ENCODE data around the gene TEX36. TPM values are rescaled to one million over a fixed set of nuclear protein-coding genes. Genes with fewer than 3 reads are reported as not detected.
A peak's percentile ranks its signal among the peaks of the same experiment; 100 is the strongest.

The TEX36 gene
- total and polyA plus RNA-seq, 2 of the 13 experiments (the other 11 are each of a cell fraction or from before 2014, with no cell fraction given), result not detected

GRCh38 chr10:125708971-125709503, 26.1 kb upstream of the TEX36 start (continued):
- TF ChIP-seq SKI (IDR thresholded peaks at IDR 0.05; ENCODE audit: partially characterized antibody) (no peak), ZNF703 (CRISPR knock-in tag; IDR thresholded peaks at IDR 0.05; ENCODE audit: borderline replicate concordance) (no peak), ZNF180 (CRISPR knock-in tag; IDR thresholded peaks at IDR 0.05; ENCODE audit: borderline replicate concordance, low read depth) (no peak)

- ATAC-seq (peak; percentile 94), FAIRE-seq (no peak), DNase-seq (ENCODE audit: low spot score) (peak; percentile 46)
- no peak overlapping the region for H2AFZ ChIP-seq (ENCODE audit: low read length)
- intact Hi-C loops (cut with micrococcal nuclease; ENCODE audit: unreplicated experiment) (no loop called here), in situ Hi-C loops (cut with HindIII; ENCODE audit: extremely low pct_ligation_motif_present, low pct_unique_long_range_greater_than_20kb) (no loop called here)
- 2% methylated on average over 6 of the region's 6 CpGs for WGBS (ENCODE audit: low lambda C conversion rate)
- H3K79me2 ChIP-seq (ENCODE audit: insufficient read depth, low read length), result no peaks in the 10 kb centered on the region
- CTCF ChIA-PET (ENCODE audit: low intra/inter-chr PET ratio, low total read pairs), result no interaction called here
- H3K4me1 ChIP-seq (ENCODE audit: insufficient read depth, low read length), result peaks cover 34% of the 10 kb centered on the region
- no peak overlapping the region for H3K9ac ChIP-seq (ENCODE audit: insufficient read depth, low read depth, low read length)
- H3K4me2 ChIP-seq (ENCODE audit: low read depth, low read length), result peak overlapping the region; percentile 51
- H3K27ac ChIP-seq (ENCODE audit: extremely low read length, insufficient read depth, low read length), result no peak overlapping the region
- POLR2A ChIA-PET, result interaction anchor here (1.8 to 2.6 kb wide), 2 partner anchors 11 to 12 kb away, joined by 3 to 11 read pairs; partner anchors contain the start of gene EDRF1
- H3K36me3 ChIP-seq (replicated peaks in 1 of 2; ENCODE audit: control insufficient read depth in 1 of 2, insufficient read depth in 2 of 2, low read length in 2 of 2), result no peaks in the 10 kb centered on the region
- no peaks in the 10 kb centered on the region for H3K9me3 ChIP-seq (ENCODE audit: low read length)
- BruUV-seq (replicated peaks), result no TSS peak
- H3K27me3 ChIP-seq (ENCODE audit: control insufficient read depth in 1 of 2, insufficient read depth in 2 of 2, low read length in 2 of 2), result no peaks in the 10 kb centered on the region
- H3K4me3 ChIP-seq (replicated peaks in 1 of 3; ENCODE audit: insufficient read depth in 1 of 3, low read depth in 2 of 3, low read length in 3 of 3), result no peak overlapping the region
- H4K20me1 ChIP-seq (ENCODE audit: insufficient read depth, low read length), result no peaks in the 10 kb centered on the region
- peak; percentile 52; the same call in 1 of the 2 replicates for TF ChIP-seq SOX5 (CRISPR knock-in tag; IDR thresholded peaks at IDR 0.05; ENCODE audit: borderline replicate concordance)
- peak; percentile 30; the same call in 1 of the 2 replicates for TF ChIP-seq RARA (CRISPR knock-in tag; IDR thresholded peaks at IDR 0.05)
- no peak for TF ChIP-seq ZNF362 (CRISPR knock-in tag; IDR thresholded peaks at IDR 0.05; ENCODE audit: borderline replicate concordance)
- TF ChIP-seq HMGXB4 (CRISPR knock-in tag; IDR thresholded peaks at IDR 0.05; ENCODE audit: borderline replicate concordance in 1 of 2, low read depth in 1 of 2), result no peak
- no peak for TF ChIP-seq SP5 (CRISPR knock-in tag; IDR thresholded peaks at IDR 0.05; ENCODE audit: borderline replicate concordance, low read depth)
- no peak for TF ChIP-seq ATRX (CRISPR knock-in tag; IDR thresholded peaks at IDR 0.05; ENCODE audit: borderline replicate concordance)
- TF ChIP-seq NR2F6 (IDR thresholded peaks at IDR 0.05), result peak; percentile 63; the same call in 1 of the 2 replicates
- TF ChIP-seq NR2F6 (CRISPR knock-in tag; IDR thresholded peaks at IDR 0.05), result peak; percentile 56; the same call in 1 of the 2 replicates
- no peak for TF ChIP-seq SOX13 (IDR thresholded peaks at IDR 0.05)
- TF ChIP-seq SOX13 (CRISPR knock-in tag; conservative IDR thresholded peaks at IDR 0.05 in 1 of 2, IDR thresholded peaks at IDR 0.05 in 1 of 2), result 0 out of 4 replicates have a peak, but pooled peaks of 1 of the 2 experiments have one; percentile 22
- 0 out of 2 replicates have a peak, but pooled peaks have one; percentile 15 for TF ChIP-seq ARID5B (CRISPR knock-in tag; IDR thresholded peaks at IDR 0.05)
These were observed 24.8 kb upstream of the TEX36 start for GRCh38 chr10:125707541-125708468.

Measured in HepG2 (cell line).